MCF 10A (cell line): Measurements from ENCODE around the gene LHB. TPM values are rescaled to one million over a fixed set of nuclear protein-coding genes. Genes with fewer than 3 reads are reported as not detected.
A peak's percentile ranks its signal among the peaks of the same experiment; 100 is the strongest.
"Not testable (repeated sequence)": the region's sequence is repeated elsewhere in the genome, so short reads cannot be mapped to it uniquely, and the experiment has no call there.

Experiments
- BruUV-seq: library from RNA; stranded (reverse); fragments of 400-500 nt; replicated peaks from 2 replicates; lab custom pipeline; 2021; lab: Mats Ljungman, UMichigan
- CTCF ChIA-PET: fragments of 300-600 bp; sonication (Branson Sonifier 250); formaldehyde crosslinking; extraction: SDS; loops from one replicate; lab custom pipeline; 2021; ENCODE audit warnings: antibody characterized with exemption, inconsistent platforms; lab: Yijun Ruan, JAX
- POLR2A ChIA-PET: fragments of 300-600, 350-650 bp; sonication (Branson Sonifier 250); formaldehyde crosslinking; extraction: SDS; loops from one replicate; lab custom pipeline; 2020; ENCODE audit warnings: antibody characterized with exemption, inconsistent platforms; lab: Yijun Ruan, JAX
- DNase-seq: peaks from one replicate; pipeline ENCODE4 v3.0.0-alpha.2; 2018; ENCODE audit not compliant: unreplicated experiment
- H3K27ac Mint-ChIP-seq: one replicate; pipeline ENCODE4 v1.8.0; 2022; ENCODE audit warnings: mild to moderate bottlenecking, low read depth, mixed read lengths; ENCODE audit not compliant: unreplicated experiment
- H3K27me3 Mint-ChIP-seq: one replicate; pipeline ENCODE4 v1.8.0; 2022; ENCODE audit warnings: mixed read lengths; ENCODE audit not compliant: insufficient read depth, unreplicated experiment
- H3K36me3 Mint-ChIP-seq: one replicate; pipeline ENCODE4 v1.8.0; 2022; ENCODE audit warnings: mild to moderate bottlenecking, moderate library complexity, mixed read lengths; ENCODE audit not compliant: insufficient read depth, unreplicated experiment
- H3K4me1 Mint-ChIP-seq: one replicate; pipeline ENCODE4 v1.8.0; 2022; ENCODE audit warnings: mixed read lengths; ENCODE audit not compliant: insufficient read depth, unreplicated experiment
- H3K4me3 Mint-ChIP-seq: one replicate; pipeline ENCODE4 v1.8.0; 2022; ENCODE audit warnings: mild to moderate bottlenecking, moderate library complexity, mixed read lengths; ENCODE audit not compliant: unreplicated experiment
- H3K9me3 Mint-ChIP-seq: one replicate; pipeline ENCODE4 v1.8.0; 2022; ENCODE audit warnings: mixed read lengths; ENCODE audit not compliant: unreplicated experiment
- intact Hi-C: fragments of 100-400 bp; cut with micrococcal nuclease; formaldehyde crosslinking; loops from 2 replicates; pipeline ENCODE4 v1.14.1; 2022
- total RNA-seq: library from RNA; stranded (reverse); gene quantifications from 2 replicates; pipeline ENCODE4 v1.2.3, GENCODE V29; 2022
- TF ChIP-seq, protein P1 (sequence below): fragments of 200-600 bp; IDR thresholded peaks from one replicate; pipeline ENCODE4 v1.8.0; 2022; ENCODE audit warnings: antibody characterized with exemption, mild to moderate bottlenecking; ENCODE audit not compliant: unreplicated experiment

Gene LHB
- total RNA-seq, 1 experiment from 2014 or later: not detected

DNA sequence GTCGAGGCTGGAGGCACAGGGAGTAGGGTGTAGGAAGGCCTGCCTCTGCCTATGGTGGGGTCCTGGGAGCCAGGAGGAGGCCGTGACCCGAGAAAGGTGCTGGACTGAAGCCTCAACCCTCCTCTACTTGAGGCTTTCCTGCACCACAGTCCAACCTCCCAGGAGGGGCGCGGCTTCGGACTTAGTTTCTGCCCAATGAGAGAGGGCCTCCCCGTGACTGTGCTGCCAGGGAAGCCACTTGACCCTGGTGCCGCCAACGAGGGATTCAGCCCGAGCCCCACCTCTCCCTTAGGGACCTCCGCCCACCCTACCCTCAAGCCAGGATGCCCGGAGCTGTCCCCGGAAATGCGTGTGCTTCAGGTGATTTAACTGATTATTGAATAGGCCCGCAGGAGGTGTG is 7.3 kb upstream of the LHB start, which contains the start of gene CGB3:
CGB3 (minus strand) TSS at position 101 of the 400 bp plus-strand sequence. CDS start 362 bp downstream, outside the sequence.
- intact Hi-C loops, DNase-seq, H3K4me3 Mint-ChIP-seq, CTCF ChIA-PET, H3K9me3 Mint-ChIP-seq, H3K36me3 Mint-ChIP-seq, POLR2A ChIA-PET, BruUV-seq, H3K27me3 Mint-ChIP-seq, H3K27ac Mint-ChIP-seq: not testable (repeated sequence)
- peaks cover 18% of the 10 kb centered on the region for H3K4me1 Mint-ChIP-seq

DNA sequence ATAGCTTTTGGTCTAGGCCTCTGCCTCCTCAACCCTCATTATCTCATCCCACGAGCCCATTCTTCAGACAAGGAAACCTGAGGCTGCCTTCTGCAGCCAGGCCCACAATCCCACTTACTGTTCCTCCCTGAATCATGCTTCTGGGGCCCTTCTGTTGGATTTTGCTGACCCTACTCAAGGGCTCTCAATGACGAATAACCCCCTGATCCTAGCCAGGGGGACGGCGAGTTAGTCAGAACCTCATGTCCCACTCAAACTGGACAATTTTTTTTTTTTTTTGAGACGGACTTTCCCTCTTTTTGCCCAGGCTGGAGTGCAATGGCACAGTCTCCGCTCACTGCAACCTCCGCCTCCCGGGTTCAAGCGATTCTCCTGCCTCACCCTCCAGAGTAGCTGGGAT is 5.2 kb upstream of the LHB start:
- Mint-ChIP-seq H3K4me1 (peaks cover 22% of the 10 kb centered on the region), H3K4me3 (no peak overlapping the region), H3K27me3 (no peaks in the 10 kb centered on the region), H3K9me3 (no peaks in the 10 kb centered on the region), H3K27ac (no peak overlapping the region), H3K36me3 (peaks cover 13% of the 10 kb centered on the region)
- ChIA-PET POLR2A (no interaction called here), CTCF (no interaction called here)
- TF ChIP-seq, protein P1, sequence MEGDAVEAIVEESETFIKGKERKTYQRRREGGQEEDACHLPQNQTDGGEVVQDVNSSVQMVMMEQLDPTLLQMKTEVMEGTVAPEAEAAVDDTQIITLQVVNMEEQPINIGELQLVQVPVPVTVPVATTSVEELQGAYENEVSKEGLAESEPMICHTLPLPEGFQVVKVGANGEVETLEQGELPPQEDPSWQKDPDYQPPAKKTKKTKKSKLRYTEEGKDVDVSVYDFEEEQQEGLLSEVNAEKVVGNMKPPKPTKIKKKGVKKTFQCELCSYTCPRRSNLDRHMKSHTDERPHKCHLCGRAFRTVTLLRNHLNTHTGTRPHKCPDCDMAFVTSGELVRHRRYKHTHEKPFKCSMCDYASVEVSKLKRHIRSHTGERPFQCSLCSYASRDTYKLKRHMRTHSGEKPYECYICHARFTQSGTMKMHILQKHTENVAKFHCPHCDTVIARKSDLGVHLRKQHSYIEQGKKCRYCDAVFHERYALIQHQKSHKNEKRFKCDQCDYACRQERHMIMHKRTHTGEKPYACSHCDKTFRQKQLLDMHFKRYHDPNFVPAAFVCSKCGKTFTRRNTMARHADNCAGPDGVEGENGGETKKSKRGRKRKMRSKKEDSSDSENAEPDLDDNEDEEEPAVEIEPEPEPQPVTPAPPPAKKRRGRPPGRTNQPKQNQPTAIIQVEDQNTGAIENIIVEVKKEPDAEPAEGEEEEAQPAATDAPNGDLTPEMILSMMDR: no peak
- no peak for DNase-seq
- intact Hi-C loops: no loop called here
- BruUV-seq: no TSS peak

DNA sequence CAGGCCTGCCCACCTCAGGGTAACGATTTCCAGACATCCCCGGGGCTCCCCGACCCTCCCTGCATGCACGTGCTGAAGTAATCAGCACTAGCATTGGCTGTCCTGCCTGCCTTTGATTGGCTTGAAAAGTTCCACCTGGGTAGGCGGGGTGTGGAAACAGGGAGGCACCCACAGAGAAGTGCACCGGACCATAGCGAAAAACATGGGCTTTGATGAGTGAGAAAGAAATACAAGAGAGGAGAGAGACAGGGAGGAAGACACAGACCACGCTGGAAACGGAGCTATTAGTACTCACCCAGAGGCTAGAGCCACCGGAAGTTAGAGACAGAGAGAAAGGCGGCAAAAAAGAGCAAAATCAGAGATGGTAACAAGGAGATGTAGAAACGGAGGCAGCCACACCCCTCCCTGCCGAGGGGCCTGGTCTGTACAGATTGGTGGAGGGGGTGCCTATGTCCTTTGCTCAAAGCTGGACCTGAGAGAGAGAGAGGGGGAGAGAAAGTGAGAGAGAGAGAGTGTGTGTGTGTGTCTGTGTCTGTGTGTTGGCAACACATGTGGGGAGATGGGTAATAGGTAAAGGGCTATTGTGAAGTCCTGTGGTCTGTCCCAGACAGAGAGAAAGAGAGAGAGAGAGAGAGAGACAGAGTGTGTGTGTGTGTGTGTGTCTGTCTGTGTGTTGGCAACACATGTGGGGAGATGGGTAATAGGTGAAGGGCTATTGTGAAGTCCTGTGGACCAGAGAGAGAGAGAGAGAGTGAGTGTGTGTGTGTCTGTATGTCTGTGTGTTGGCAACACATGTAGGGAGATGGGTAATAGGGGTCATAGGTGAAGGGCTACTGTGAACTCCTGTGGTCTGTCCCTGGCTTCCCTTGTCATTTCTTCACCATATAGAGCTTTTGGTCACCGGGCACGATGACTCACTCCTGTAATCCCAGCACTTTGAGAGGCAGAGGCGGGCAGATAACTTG is 4.3 kb upstream of the LHB start:
- H3K36me3 Mint-ChIP-seq: peaks cover 19% of the 10 kb centered on the region
- no peaks in the 10 kb centered on the region for H3K27me3 Mint-ChIP-seq
- BruUV-seq: no TSS peak
- TF ChIP-seq, protein P1: no peak
- DNase-seq: peak; percentile 49
- POLR2A ChIA-PET: interaction anchor here (1.2 kb wide), 1 partner anchor 44 kb away, joined by 4 read pairs; no protein-coding TSS in a partner anchor
- peaks cover 22% of the 10 kb centered on the region for H3K4me1 Mint-ChIP-seq
- no peak overlapping the region for H3K27ac Mint-ChIP-seq
- no peaks in the 10 kb centered on the region for H3K9me3 Mint-ChIP-seq
- intact Hi-C loops: no loop called here
- H3K4me3 Mint-ChIP-seq: no peak overlapping the region
- CTCF ChIA-PET: interaction anchor here (1.4 kb wide), 1 partner anchor 22 kb away, joined by 3 read pairs; no protein-coding TSS in a partner anchor

DNA sequence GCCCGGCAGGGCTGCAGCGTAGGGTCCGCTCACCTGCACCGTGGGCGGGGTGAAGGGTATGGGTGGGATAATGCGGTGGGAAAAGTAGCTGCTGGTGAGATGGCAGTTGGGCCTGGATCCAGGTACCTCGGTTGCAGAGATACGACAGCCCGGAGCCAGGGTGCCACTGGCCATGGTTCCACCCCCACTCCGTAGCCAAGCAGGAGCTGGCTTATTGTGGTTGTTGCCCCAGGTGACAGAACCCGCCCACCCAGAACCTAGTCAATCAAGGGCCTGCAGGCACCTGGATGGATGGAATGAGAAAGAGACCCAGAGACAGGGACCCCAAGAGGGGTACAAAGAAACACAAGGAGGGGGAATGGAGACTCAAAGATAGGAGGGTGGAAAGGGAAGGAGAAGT is 3.5 kb upstream of the LHB start:
- CTCF ChIA-PET: interaction anchor here (0.6 to 1.4 kb wide), 2 partner anchors 21 to 37 kb away, joined by 3 to 4 read pairs; partner anchors contain the start of gene CGB7
- Mint-ChIP-seq H3K36me3 (peaks cover 26% of the 10 kb centered on the region), H3K4me1 (peaks cover 18% of the 10 kb centered on the region), H3K27ac (no peak overlapping the region), H3K27me3 (no peaks in the 10 kb centered on the region), H3K9me3 (no peaks in the 10 kb centered on the region), H3K4me3 (peak overlapping the region; percentile 57)
- intact Hi-C loops: no loop called here
- no peak for DNase-seq
- BruUV-seq: no TSS peak
- POLR2A ChIA-PET: interaction anchor here (1.2 to 1.7 kb wide), 2 partner anchors 37 to 45 kb away, joined by 4 to 6 read pairs; partner anchors contain the start of gene CGB7
- TF ChIP-seq, protein P1: no peak
